CD14-positive monocyte (primary cell): ENCODE results near the gene RAPGEF1. TPM values are rescaled to one million over a fixed set of nuclear protein-coding genes. Genes with fewer than 3 reads are reported as not detected.
A peak's percentile ranks its signal among the peaks of the same experiment; 100 is the strongest.

Experiments
- DNase-seq, 3 donors: peaks; one replicate each; pipeline ENCODE4 v3.0.0-alpha.2; 2011 to 2022
- H2AFZ ChIP-seq: 2 replicates; pipeline ENCODE4 v1.6.0; 2012; ENCODE audit warnings: mild to moderate bottlenecking, low read depth, low read length, inconsistent platforms; ENCODE audit not compliant: insufficient read depth, poor library complexity, severe bottlenecking
- H3K27ac ChIP-seq, 2 donors: 1 replicate in 1 of 2; 2 replicates in 1 of 2; pipeline ENCODE4 v1.5.1; 2012 to 2013; ENCODE audit warnings: low read length in 2 of 2, control low read depth in 1 of 2, inconsistent platforms in 1 of 2, low read depth in 1 of 2, mild to moderate bottlenecking in 1 of 2
- H3K27me3 ChIP-seq, 2 donors: one replicate each; pipeline versions ENCODE4 v1.6.0 to v1.6.1; 2011 to 2013; ENCODE audit warnings: low read length in 2 of 2; ENCODE audit not compliant: control insufficient read depth in 2 of 2, insufficient read depth in 2 of 2
- H3K36me3 ChIP-seq, 2 donors: replicated peaks in 1 of 2; 1 replicate in 1 of 2; 2 replicates in 1 of 2; pipeline versions ENCODE4 v1.5.1 to v1.6.1; 2012 to 2013; ENCODE audit warnings: low read length in 2 of 2, control low read depth in 1 of 2, inconsistent platforms in 1 of 2, mild to moderate bottlenecking in 1 of 2; ENCODE audit not compliant: insufficient read depth in 2 of 2, control insufficient read depth in 1 of 2
- H3K4me1 ChIP-seq, 2 donors: 1 replicate in 1 of 2; 2 replicates in 1 of 2; pipeline versions ENCODE4 v1.5.1 to v1.6.1; 2012 to 2013; ENCODE audit warnings: low read length in 2 of 2, control low read depth in 1 of 2, inconsistent platforms in 1 of 2, mild to moderate bottlenecking in 1 of 2, moderate library complexity in 1 of 2; ENCODE audit not compliant: insufficient read depth in 2 of 2, control insufficient read depth in 1 of 2
- H3K4me2 ChIP-seq: replicated peaks from 2 replicates; pipeline ENCODE3; 2012; ENCODE audit warnings: low read length, moderate library complexity, mild to moderate bottlenecking; ENCODE audit not compliant: poor library complexity, severe bottlenecking; ENCODE audit errors: extremely low read depth
- H3K4me3 ChIP-seq, 3 experiments: fragments of 200-600 bp in 1 of 3; sonication (generic) in 1 of 3; replicated peaks in 1 of 3; 1 replicate in 2 of 3; 2 replicates in 1 of 3; pipeline ENCODE4 v1.5.1; 2011 to 2013; ENCODE audit warnings: low read length in 3 of 3, mild to moderate bottlenecking in 3 of 3, control low read depth in 2 of 3, low read depth in 2 of 3, inconsistent platforms in 1 of 3, moderate library complexity in 1 of 3
- H3K79me2 ChIP-seq: 2 replicates; pipeline ENCODE4 v1.6.0; 2012; ENCODE audit warnings: mild to moderate bottlenecking, control low read depth, inconsistent platforms, low read length, moderate library complexity; ENCODE audit not compliant: insufficient read depth
- H3K9ac ChIP-seq: 2 replicates; pipeline ENCODE4 v1.6.0; 2017; ENCODE audit warnings: low read length, mild to moderate bottlenecking; ENCODE audit not compliant: insufficient read depth, poor library complexity, severe bottlenecking
- H3K9me3 ChIP-seq, 2 donors: replicated peaks in 1 of 2; 1 replicate in 1 of 2; 2 replicates in 1 of 2; pipeline versions ENCODE4 v1.5.1 to v1.6.1; 2012 to 2013; ENCODE audit warnings: low read length in 2 of 2, control low read depth in 1 of 2; ENCODE audit not compliant: control insufficient read depth in 1 of 2, insufficient read depth in 1 of 2
- H4K20me1 ChIP-seq: 2 replicates; pipeline ENCODE4 v1.6.0; 2012; ENCODE audit warnings: mild to moderate bottlenecking, low read length, control low read depth, moderate library complexity; ENCODE audit not compliant: insufficient read depth
- H3K27ac Mint-ChIP-seq, 7 donors: one replicate each; pipeline ENCODE4 v1.8.0; 2020; ENCODE audit warnings: mild to moderate bottlenecking in 7 of 7, mixed read lengths in 7 of 7, moderate library complexity in 6 of 7, inconsistent platforms in 2 of 7
- H3K27me3 Mint-ChIP-seq, 3 donors: one replicate each; pipeline ENCODE4 v1.8.0; 2021 to 2022; ENCODE audit warnings: low read depth in 3 of 3, mild to moderate bottlenecking in 3 of 3, mixed read lengths in 3 of 3, moderate library complexity in 3 of 3, inconsistent platforms in 1 of 3
- H3K36me3 Mint-ChIP-seq, 2 donors: one replicate each; pipeline ENCODE4 v1.8.0; 2020; ENCODE audit warnings: mixed read lengths in 2 of 2, inconsistent platforms in 1 of 2, mild to moderate bottlenecking in 1 of 2
- H3K4me1 Mint-ChIP-seq: one replicate; pipeline ENCODE4 v1.8.0; 2020; ENCODE audit warnings: mild to moderate bottlenecking, mixed read lengths
- H3K4me3 Mint-ChIP-seq, 2 donors: one replicate each; pipeline ENCODE4 v1.8.0; 2020; ENCODE audit warnings: mild to moderate bottlenecking in 2 of 2, mixed read lengths in 2 of 2, moderate library complexity in 1 of 2
- H3K9me3 Mint-ChIP-seq, 7 donors: one replicate each; pipeline ENCODE4 v1.8.0; 2020 to 2022; ENCODE audit warnings: mixed read lengths in 7 of 7, mild to moderate bottlenecking in 6 of 7, moderate library complexity in 6 of 7, inconsistent platforms in 2 of 7
- CTCF ChIP-seq: fragments of 200-600 bp; IDR thresholded peaks from one replicate; pipeline ENCODE4 v1.8.0; 2022; ENCODE audit warnings: antibody characterized with exemption, mild to moderate bottlenecking
- WGBS: methylation state at CpG from one replicate; pipeline ENCODE4 v1.1.5; 2013; ENCODE audit warnings: missing lambda C conversion rate; ENCODE audit not compliant: insufficient coverage; 5-methylcytosine and 5-hydroxymethylcytosine counted together
- intact Hi-C, 2 donors: fragments of 100-400 bp; cut with micrococcal nuclease; formaldehyde crosslinking; loops; one replicate each; pipeline versions ENCODE4 v1.15.0 to v1.15.1; 2023
- polyA plus RNA-seq, 3 donors: library from polyadenylated mRNA; depleted of rRNA in 1 of 3; unstranded in 2 of 3; stranded (reverse) in 1 of 3; fragments of 300-500 nt in 2 of 3; fragments of >200 nt in 1 of 3; fragmentation: Illumina TruSeq in 2 of 3; gene quantifications; 1 replicate in 2 of 3; 2 replicates in 1 of 3; pipeline ENCODE4 v1.2.3, GENCODE V29; 2012 to 2021

Gene RAPGEF1
- polyA plus RNA-seq, 3 donors = 1.7 to 71.7 (median 3.0) TPM

- peaks cover 0 to under 1% of the 10 kb centered on the region in 2 donors for H3K36me3 Mint-ChIP-seq
- Histone ChIP-seq H3K79me2 (no peaks in the 10 kb centered on the region), H3K4me3 (no peak overlapping the region), H4K20me1 (no peaks in the 10 kb centered on the region), H3K27ac (no peak overlapping the region), H3K4me1 (no peaks in the 10 kb centered on the region), H3K9me3 (peaks cover 8 to 9% of the 10 kb centered on the region in 2 donors), H3K36me3 (no peaks in the 10 kb centered on the region), H2AFZ (no peak overlapping the region), H3K27me3 (peaks cover 0 to 4% of the 10 kb centered on the region in 2 donors), H3K9ac (no peak overlapping the region), H3K4me2 (no peak overlapping the region)
- H3K27me3 Mint-ChIP-seq = peaks cover 9 to 14% (median 11%) of the 10 kb centered on the region in 3 donors
- peaks cover 2% of the 10 kb centered on the region for H3K4me1 Mint-ChIP-seq
- no peak for DNase-seq
- intact Hi-C loops = no loop called here
- H3K4me3 Mint-ChIP-seq = no peak overlapping the region
- no peak overlapping the region for H3K27ac Mint-ChIP-seq
- peaks cover 2 to 13% (median 11%) of the 10 kb centered on the region in 7 donors for H3K9me3 Mint-ChIP-seq
- TF ChIP-seq CTCF = no peak
- WGBS = 100% methylated on average over 11 of the region's 19 CpGs
Measured at GRCh38 chr9:131537946-131538345, 201.9 kb downstream of the RAPGEF1 start.

GRCh38 chr9:131534721-131535237 lies 205.1 kb downstream of the RAPGEF1 start:
- Mint-ChIP-seq H3K27ac (no peak overlapping the region), H3K4me3 (no peak overlapping the region), H3K36me3 (peaks cover 0 to 2% of the 10 kb centered on the region in 2 donors), H3K4me1 (peaks cover 10% of the 10 kb centered on the region), H3K9me3 (peaks cover 0 to 3% (median 0%) of the 10 kb centered on the region in 7 donors), H3K27me3 (peaks cover 1 to 13% (median 5%) of the 10 kb centered on the region in 3 donors)
- H3K79me2 ChIP-seq = peaks cover 12% of the 10 kb centered on the region
- H3K4me2 ChIP-seq = no peak overlapping the region
- peaks cover 0 to under 1% of the 10 kb centered on the region in 2 donors for H3K36me3 ChIP-seq
- H3K9ac ChIP-seq = no peak overlapping the region
- no peaks in the 10 kb centered on the region for H3K27me3 ChIP-seq
- intact Hi-C loops = no loop called here
- peak overlapping the region; percentile 37 for H2AFZ ChIP-seq
- H3K27ac ChIP-seq = no peak overlapping the region
- peaks cover 13 to 16% of the 10 kb centered on the region in 2 donors for H3K4me1 ChIP-seq
- no peak for DNase-seq
- no peak for TF ChIP-seq CTCF
- WGBS = 0% methylated on average over 3 of the region's 8 CpGs
- no peaks in the 10 kb centered on the region for H4K20me1 ChIP-seq
- H3K4me3 ChIP-seq = no peak overlapping the region
- no peaks in the 10 kb centered on the region for H3K9me3 ChIP-seq
